Measurements from ENCODE around the gene FLRT2.

- TF ChIP-seq TAF1 (IDR thresholded peaks at IDR 0.05; ENCODE audit: borderline replicate concordance, insufficient read depth, low read length) (no peak), POLR2AphosphoS5 (IDR thresholded peaks at IDR 0.05; ENCODE audit: low read depth, low read length) (no peak)
Measured at GRCh38 chr14:85702997-85703396, 173.1 kb downstream of the FLRT2 start.
